ENCODE measurements around the gene CSGALNACT2. TPM values are rescaled to one million over a fixed set of nuclear protein-coding genes. Genes with fewer than 3 reads are reported as not detected.
A peak's percentile ranks its signal among the peaks of the same experiment; 100 is the strongest.

CSGALNACT2 gene
- polyA plus RNA-seq, 1 of the 3 experiments (the other 2 are of a cell fraction): 11.5 TPM

- Histone ChIP-seq H3K79me2 (ENCODE audit: insufficient read depth) (no peaks in the 10 kb centered on the region), H3K4me3 (ENCODE audit: low read depth in 2 of 2, low read length in 1 of 2) (no peak overlapping the region), H3K9me3 (no peaks in the 10 kb centered on the region), H4K20me1 (ENCODE audit: insufficient read depth) (no peaks in the 10 kb centered on the region), H3K36me3 (replicated peaks in 1 of 2; ENCODE audit: control insufficient read depth in 1 of 2, insufficient read depth in 2 of 2, low read length in 1 of 2) (no peaks in the 10 kb centered on the region), H3K27me3 (ENCODE audit: insufficient read depth) (no peaks in the 10 kb centered on the region), H2AFZ (ENCODE audit: low read depth) (no peak overlapping the region), H3K4me1 (ENCODE audit: control insufficient read depth in 1 of 2, insufficient read depth in 2 of 2, low read depth in 1 of 2, low read length in 1 of 2) (peaks cover 0 to 84% of the 10 kb centered on the region in 2 experiments; a peak in 2 of 4 replicates), H3K9ac (no peak overlapping the region), H3K4me2 (no peak overlapping the region), H3F3A (replicated peaks; ENCODE audit: insufficient read depth) (no peaks in the 10 kb centered on the region), H3K27ac (ENCODE audit: low read depth in 2 of 2, low read length in 1 of 2) (peak overlapping the region in 1 of 2 experiments; percentile 56; a peak in 2 of 4 replicates), H3K9me2 (no peaks in the 10 kb centered on the region)
- POLR2A ChIA-PET: interaction anchor here (0.6 to 3.1 kb wide), 5 partner anchors 8 to 117 kb away, joined by 3 to 17 read pairs (median 5); no protein-coding TSS in a partner anchor
- TF ChIP-seq SMC3 (IDR thresholded peaks at IDR 0.05; ENCODE audit: low read depth, low read length) (peak; percentile 31; the same call in 1 of the 2 replicates), MXI1 (IDR thresholded peaks at IDR 0.05; ENCODE audit: low read depth, low read length) (no peak), GABPA (IDR thresholded peaks at IDR 0.05; ENCODE audit: low read depth) (no peak), RAD21 (IDR thresholded peaks at IDR 0.05; ENCODE audit: low read length) (peak; percentile 64), TCF12 (IDR thresholded peaks at IDR 0.05) (no peak), MAX (IDR thresholded peaks at IDR 0.05; ENCODE audit: low read depth) (no peak), RXRA (IDR thresholded peaks at IDR 0.05; ENCODE audit: borderline replicate concordance, low read depth) (no peak), REST (IDR thresholded peaks at IDR 0.05; ENCODE audit: low read depth, low read length) (peak; percentile 75; the same call in 1 of the 2 replicates), CHD2 (IDR thresholded peaks at IDR 0.05; ENCODE audit: low read length, partially characterized antibody) (no peak), EP300 (IDR thresholded peaks at IDR 0.05; ENCODE audit: borderline replicate concordance in 1 of 2, low read depth in 1 of 2, low read length in 1 of 2) (no peak), TEAD4 (IDR thresholded peaks at IDR 0.05; ENCODE audit: borderline replicate concordance, insufficient read depth) (no peak), RCOR1 (IDR thresholded peaks at IDR 0.05; ENCODE audit: low read length) (no peak), IRF3 (IDR thresholded peaks at IDR 0.05; ENCODE audit: low read depth, low read length) (no peak), POLR2AphosphoS5 (IDR thresholded peaks at IDR 0.05; ENCODE audit: low read depth, low read length) (no peak)
- CTCF ChIA-PET: interaction anchor here (0.6 to 4.9 kb wide), 11 partner anchors 9 to 227 kb away, joined by 3 to 53 read pairs (median 5); no protein-coding TSS in a partner anchor
- DNase-seq: peak; percentile 84
- 25% methylated on average over 12 of the region's 12 CpGs for WGBS (ENCODE audit: low lambda C conversion rate)
Observed at GRCh38 chr10:43093423-43094076, 44.7 kb upstream of the CSGALNACT2 start.

All from SK-N-SH (cell line).